ENCODE results near the gene WFIKKN1.

The WFIKKN1 gene

GRCh38 chr16:586047-586644, 44.6 kb upstream of the WFIKKN1 start:
- Histone ChIP-seq H3K4me3 (ENCODE audit: control insufficient read depth in 1 of 7, extremely low read depth in 1 of 7, insufficient read depth in 4 of 7, low read depth in 2 of 7, low read length in 6 of 7) (no peak overlapping the region), H3K27ac (ENCODE audit: insufficient read depth in 1 of 2, low read depth in 1 of 2, low read length in 2 of 2, poor library complexity in 1 of 2, severe bottlenecking in 2 of 2) (no peak overlapping the region), H3K4me1 (ENCODE audit: control extremely low read depth in 1 of 4, control insufficient read depth in 4 of 4, insufficient read depth in 4 of 4, low read length in 3 of 4) (peaks cover 0 to 37% (median 31%) of the 10 kb centered on the region in 4 experiments), H3K9me3 (ENCODE audit: control extremely low read depth in 1 of 5, control insufficient read depth in 4 of 5, insufficient read depth in 2 of 5, low read depth in 1 of 5, low read length in 4 of 5) (no peaks in the 10 kb centered on the region), H3K36me3 (ENCODE audit: control insufficient read depth in 4 of 4, insufficient read depth in 4 of 4, low read length in 3 of 4) (peaks cover 0 to 8% (median 5%) of the 10 kb centered on the region in 4 experiments), H3K27me3 (replicated peaks in 2 of 5; ENCODE audit: control insufficient read depth in 4 of 5, insufficient read depth in 5 of 5, low read length in 4 of 5) (peaks cover 0 to 2% (median 0%) of the 10 kb centered on the region in 5 experiments)
- CTCF ChIA-PET, result interaction anchor here (1.3 to 2.7 kb wide), 2 partner anchors 14 to 50 kb away, joined by 3 to 11 read pairs; no protein-coding TSS in a partner anchor
- WGBS (ENCODE audit: insufficient coverage), result 79% methylated on average over 15 of the region's 16 CpGs
- POLR2A ChIA-PET, result no interaction called here
- no peak for DNase-seq

GRCh38 chr16:586645-587590, 43.9 kb upstream of the WFIKKN1 start:
- peak overlapping the region in 1 of 7 experiments; percentile 96 for H3K4me3 ChIP-seq (ENCODE audit: control insufficient read depth in 1 of 7, extremely low read depth in 1 of 7, insufficient read depth in 4 of 7, low read depth in 2 of 7, low read length in 6 of 7)
- H3K27ac ChIP-seq (ENCODE audit: insufficient read depth in 1 of 2, low read depth in 1 of 2, low read length in 2 of 2, poor library complexity in 1 of 2, severe bottlenecking in 2 of 2), result peak overlapping the region in 1 of 2 experiments; percentile 54
- no peaks in the 10 kb centered on the region for H3K9me3 ChIP-seq (ENCODE audit: control extremely low read depth in 1 of 5, control insufficient read depth in 4 of 5, insufficient read depth in 2 of 5, low read depth in 1 of 5, low read length in 4 of 5)
- 91% methylated on average over 10 of the region's 14 CpGs for WGBS (ENCODE audit: insufficient coverage)
- DNase-seq, result no peak
- H3K4me1 ChIP-seq (ENCODE audit: control extremely low read depth in 1 of 4, control insufficient read depth in 4 of 4, insufficient read depth in 4 of 4, low read length in 3 of 4), result peaks cover 0 to 42% (median 35%) of the 10 kb centered on the region in 4 experiments
- ChIA-PET POLR2A (interaction anchor here (1.9 kb wide), 1 partner anchor 59 kb away, joined by 5 read pairs; the partner anchor contains the start of gene CAPN15), CTCF (interaction anchor here (1.4 to 2.7 kb wide), 3 partner anchors 8 to 16 kb away, joined by 3 to 11 read pairs (median 9); no protein-coding TSS in a partner anchor)
- H3K36me3 ChIP-seq (ENCODE audit: control insufficient read depth in 4 of 4, insufficient read depth in 4 of 4, low read length in 3 of 4), result peaks cover 0 to 8% (median 4%) of the 10 kb centered on the region in 4 experiments
- H3K27me3 ChIP-seq (replicated peaks in 2 of 5; ENCODE audit: control insufficient read depth in 4 of 5, insufficient read depth in 5 of 5, low read length in 4 of 5), result peaks cover 0 to 2% (median 0%) of the 10 kb centered on the region in 5 experiments

- Histone ChIP-seq H3K4me1 (ENCODE audit: control extremely low read depth in 1 of 4, control insufficient read depth in 4 of 4, insufficient read depth in 4 of 4, low read length in 3 of 4) (peaks cover 0 to 57% (median 51%) of the 10 kb centered on the region in 4 experiments), H3K4me3 (ENCODE audit: control insufficient read depth in 1 of 7, extremely low read depth in 1 of 7, insufficient read depth in 4 of 7, low read depth in 2 of 7, low read length in 6 of 7) (peak overlapping the region; percentile 62 to 96 (median 85)), H3K9me3 (ENCODE audit: control extremely low read depth in 1 of 5, control insufficient read depth in 4 of 5, insufficient read depth in 2 of 5, low read depth in 1 of 5, low read length in 4 of 5) (no peaks in the 10 kb centered on the region), H3K27ac (ENCODE audit: insufficient read depth in 1 of 2, low read depth in 1 of 2, low read length in 2 of 2, poor library complexity in 1 of 2, severe bottlenecking in 2 of 2) (peak overlapping the region; percentile 90 to 96), H3K27me3 (replicated peaks in 2 of 5; ENCODE audit: control insufficient read depth in 4 of 5, insufficient read depth in 5 of 5, low read length in 4 of 5) (peaks cover 0 to 2% (median 0%) of the 10 kb centered on the region in 5 experiments), H3K36me3 (ENCODE audit: control insufficient read depth in 4 of 4, insufficient read depth in 4 of 4, low read length in 3 of 4) (peaks cover 0 to 5% (median 3%) of the 10 kb centered on the region in 4 experiments)
- ChIA-PET POLR2A (interaction anchor here (0.6 to 1.9 kb wide), 3 partner anchors 9 to 61 kb away, joined by 4 to 5 read pairs (median 4); partner anchors contain the start of gene CAPN15), CTCF (interaction anchor here (0.6 to 2.1 kb wide), 6 partner anchors 10 to 14 kb away, joined by 3 to 9 read pairs (median 3); no protein-coding TSS in a partner anchor)
- WGBS (ENCODE audit: insufficient coverage), result 1% methylated on average over 21 of the region's 21 CpGs
- DNase-seq, result peak; percentile 62 to 85 (median 81)
These were observed 42.2 kb upstream of the WFIKKN1 start for GRCh38 chr16:588639-588888.

GRCh38 chr16:588889-589657, 41.7 kb upstream of the WFIKKN1 start:
- Histone ChIP-seq H3K4me3 (ENCODE audit: control insufficient read depth in 1 of 7, extremely low read depth in 1 of 7, insufficient read depth in 4 of 7, low read depth in 2 of 7, low read length in 6 of 7) (peak overlapping the region; percentile 62 to 96 (median 85)), H3K4me1 (ENCODE audit: control extremely low read depth in 1 of 4, control insufficient read depth in 4 of 4, insufficient read depth in 4 of 4, low read length in 3 of 4) (peaks cover 0 to 57% (median 54%) of the 10 kb centered on the region in 4 experiments), H3K9me3 (ENCODE audit: control extremely low read depth in 1 of 5, control insufficient read depth in 4 of 5, insufficient read depth in 2 of 5, low read depth in 1 of 5, low read length in 4 of 5) (no peaks in the 10 kb centered on the region), H3K27ac (ENCODE audit: insufficient read depth in 1 of 2, low read depth in 1 of 2, low read length in 2 of 2, poor library complexity in 1 of 2, severe bottlenecking in 2 of 2) (peak overlapping the region; percentile 90 to 96), H3K27me3 (replicated peaks in 2 of 5; ENCODE audit: control insufficient read depth in 4 of 5, insufficient read depth in 5 of 5, low read length in 4 of 5) (peaks cover 0 to 2% (median 0%) of the 10 kb centered on the region in 5 experiments), H3K36me3 (ENCODE audit: control insufficient read depth in 4 of 4, insufficient read depth in 4 of 4, low read length in 3 of 4) (peaks cover 0 to 5% (median 4%) of the 10 kb centered on the region in 4 experiments)
- peak; percentile 96 to 98 (median 98) for DNase-seq
- under 1% methylated on average over 101 of the region's 107 CpGs for WGBS (ENCODE audit: insufficient coverage)
- ChIA-PET CTCF (interaction anchor here (0.6 to 2.1 kb wide), 6 partner anchors 10 to 14 kb away, joined by 3 to 9 read pairs (median 3); no protein-coding TSS in a partner anchor), POLR2A (interaction anchor here (0.6 to 1.9 kb wide), 3 partner anchors 10 to 62 kb away, joined by 4 to 5 read pairs (median 4); partner anchors contain the start of gene CAPN15)

GRCh38 chr16:589658-590187, 41.1 kb upstream of the WFIKKN1 start, which contains the start of gene RAB40C:
Gene RAB40C (plus strand): TSS chr16:590066. CDS start chr16:590292, 226 bp downstream.
- H3K27ac ChIP-seq (ENCODE audit: insufficient read depth in 1 of 2, low read depth in 1 of 2, low read length in 2 of 2, poor library complexity in 1 of 2, severe bottlenecking in 2 of 2), result peak within 1 kb of the TSS; percentile 90 to 96
- H3K4me3 ChIP-seq (ENCODE audit: control insufficient read depth in 1 of 7, extremely low read depth in 1 of 7, insufficient read depth in 4 of 7, low read depth in 2 of 7, low read length in 6 of 7), result peak within 1 kb of the TSS; percentile 75 to 96 (median 87)
- ChIA-PET POLR2A (interaction anchor here (1.1 kb wide), 1 partner anchor 11 kb away, joined by 5 read pairs; no protein-coding TSS in a partner anchor), CTCF (interaction anchor here (1.3 to 4.0 kb wide), 3 partner anchors 9 to 11 kb away, joined by 9 to 21 read pairs (median 11); no protein-coding TSS in a partner anchor)
- peak; percentile 98 to 99 (median 99) for DNase-seq
- no peaks in the 10 kb centered on the region for H3K9me3 ChIP-seq (ENCODE audit: control extremely low read depth in 1 of 5, control insufficient read depth in 4 of 5, insufficient read depth in 2 of 5, low read depth in 1 of 5, low read length in 4 of 5)
- H3K36me3 ChIP-seq (ENCODE audit: control insufficient read depth in 4 of 4, insufficient read depth in 4 of 4, low read length in 3 of 4), result peaks cover 0 to 9% (median 7%) of the 10 kb centered on the region in 4 experiments
- WGBS (ENCODE audit: insufficient coverage), result 0% methylated on average over 36 of the region's 67 CpGs
- peaks cover 0 to 57% (median 54%) of the 10 kb centered on the region in 4 experiments for H3K4me1 ChIP-seq (ENCODE audit: control extremely low read depth in 1 of 4, control insufficient read depth in 4 of 4, insufficient read depth in 4 of 4, low read length in 3 of 4)
- peaks cover 0 to 2% (median 0%) of the 10 kb centered on the region in 5 experiments for H3K27me3 ChIP-seq (replicated peaks in 2 of 5; ENCODE audit: control insufficient read depth in 4 of 5, insufficient read depth in 5 of 5, low read length in 4 of 5)
